Stimulated activated naive CD8-positive, alpha-beta T cell treated with anti-CD3 and anti-CD28 coated beads, Interleukin-15, amount 100 ng/mL, for 72 hours (primary cell): ENCODE results near the gene MKNK2.
"Not testable (repeated sequence)": the region's sequence is repeated elsewhere in the genome, so short reads cannot be mapped to it uniquely, and the experiment has no call there.

Experiments used
- ATAC-seq: fragments of 150-1000 bp; cut with Tn5 transposase; 2 replicates; pipeline ENCODE4 v1.10.0; 2021; ENCODE audit warnings: mild to moderate bottlenecking, moderate library complexity
- DNase-seq, 2 donors: peaks; one replicate each; pipeline ENCODE4 v3.0.0; 2021 to 2022
- H3K27ac Mint-ChIP-seq, 2 donors: one replicate each; pipeline ENCODE4 v1.8.0; 2022; ENCODE audit warnings: mild to moderate bottlenecking in 2 of 2, mixed read lengths in 2 of 2, moderate library complexity in 2 of 2
- H3K27me3 Mint-ChIP-seq: one replicate; pipeline ENCODE4 v1.8.0; 2022; ENCODE audit warnings: mixed read lengths
- H3K4me1 Mint-ChIP-seq: one replicate; pipeline ENCODE4 v1.8.0; 2022; ENCODE audit warnings: mild to moderate bottlenecking, mixed read lengths
- H3K4me3 Mint-ChIP-seq, 2 donors: one replicate each; pipeline ENCODE4 v1.8.0; 2022; ENCODE audit warnings: mild to moderate bottlenecking in 2 of 2, mixed read lengths in 2 of 2, moderate library complexity in 1 of 2
- H3K9me3 Mint-ChIP-seq, 2 donors: one replicate each; pipeline ENCODE4 v1.8.0; 2022; ENCODE audit warnings: mixed read lengths in 2 of 2

The MKNK2 gene

DNA sequence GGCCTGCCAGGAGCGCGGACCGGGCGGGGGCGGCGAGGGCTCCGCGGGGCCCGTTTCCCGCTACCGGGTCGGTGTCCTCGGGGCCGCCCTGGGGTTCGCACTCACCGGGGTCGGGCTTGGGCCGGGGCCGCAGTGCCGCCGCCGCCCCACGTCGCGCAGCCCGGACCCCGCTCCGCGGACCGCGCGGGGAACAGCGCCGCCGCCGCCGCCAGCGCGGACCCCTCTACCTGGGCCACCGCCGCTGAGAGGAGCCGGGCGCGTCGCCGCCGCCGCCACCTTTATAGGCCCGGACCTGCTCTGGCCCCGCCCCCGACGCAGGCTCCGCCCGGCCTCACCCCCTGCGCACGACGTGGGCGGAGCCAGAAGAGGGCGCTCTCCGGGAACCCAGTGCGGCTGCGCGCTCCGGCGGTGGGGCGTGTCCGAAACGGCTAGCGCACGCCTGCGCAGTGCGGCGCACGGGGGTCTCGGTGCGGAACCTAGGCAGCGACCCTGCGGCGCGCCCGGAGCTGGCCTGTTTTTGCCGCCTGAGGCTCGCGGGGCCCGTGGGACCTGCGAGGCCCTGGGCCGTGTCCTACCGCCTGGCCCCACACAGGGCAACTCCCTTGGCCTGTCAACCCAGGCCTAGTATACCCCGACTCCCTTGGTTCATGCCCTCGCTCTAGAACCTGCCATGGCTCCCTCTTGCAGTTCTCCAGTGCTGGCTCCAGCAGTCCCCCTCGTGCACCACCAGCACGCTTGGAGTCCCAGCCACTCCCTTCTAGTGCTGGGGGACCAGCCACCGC, at the start of gene MKNK2:
MKNK2 (minus strand) TSS at position 254 of the 782 bp plus-strand sequence. CDS start 393 bp downstream, outside the sequence.
- H3K27me3 Mint-ChIP-seq: no peaks in the 10 kb centered on the region
- no peaks in the 10 kb centered on the region for H3K9me3 Mint-ChIP-seq
- ATAC-seq: peak; percentile 81
- DNase-seq: peak; percentile 95 to 98
- peaks cover 86% of the 10 kb centered on the region for H3K4me1 Mint-ChIP-seq
- H3K27ac Mint-ChIP-seq: peak within 1 kb of the TSS; percentile 88 to 99
- peak within 1 kb of the TSS; percentile 89 to 92 for H3K4me3 Mint-ChIP-seq

DNA sequence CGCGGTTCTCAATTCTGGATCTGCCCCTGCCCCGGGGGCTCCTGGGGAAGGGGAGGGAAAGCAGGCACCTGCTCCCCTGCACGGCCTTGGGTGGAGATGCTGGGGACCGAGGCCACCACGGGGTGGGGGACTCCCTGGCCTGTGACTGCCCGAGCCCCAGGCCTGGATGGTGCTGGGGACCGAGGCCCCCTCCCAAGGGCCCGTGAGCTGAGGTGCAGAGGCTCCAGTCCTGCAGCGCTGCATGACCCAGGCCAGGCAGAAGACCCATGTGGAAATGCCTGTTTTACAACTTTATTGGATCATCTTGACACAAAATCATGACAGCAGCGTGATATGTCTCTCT, 49.6 kb upstream of the MKNK2 start:
- ATAC-seq (no peak), DNase-seq (no peak)
- peaks cover 36% of the 10 kb centered on the region for H3K4me1 Mint-ChIP-seq
- peaks cover 0 to 5% of the 10 kb centered on the region in 2 donors for H3K9me3 Mint-ChIP-seq
- H3K4me3 Mint-ChIP-seq: no peak overlapping the region
- peak overlapping the region in 1 of 2 donors; percentile 59 for H3K27ac Mint-ChIP-seq
- H3K27me3 Mint-ChIP-seq: no peaks in the 10 kb centered on the region

DNA sequence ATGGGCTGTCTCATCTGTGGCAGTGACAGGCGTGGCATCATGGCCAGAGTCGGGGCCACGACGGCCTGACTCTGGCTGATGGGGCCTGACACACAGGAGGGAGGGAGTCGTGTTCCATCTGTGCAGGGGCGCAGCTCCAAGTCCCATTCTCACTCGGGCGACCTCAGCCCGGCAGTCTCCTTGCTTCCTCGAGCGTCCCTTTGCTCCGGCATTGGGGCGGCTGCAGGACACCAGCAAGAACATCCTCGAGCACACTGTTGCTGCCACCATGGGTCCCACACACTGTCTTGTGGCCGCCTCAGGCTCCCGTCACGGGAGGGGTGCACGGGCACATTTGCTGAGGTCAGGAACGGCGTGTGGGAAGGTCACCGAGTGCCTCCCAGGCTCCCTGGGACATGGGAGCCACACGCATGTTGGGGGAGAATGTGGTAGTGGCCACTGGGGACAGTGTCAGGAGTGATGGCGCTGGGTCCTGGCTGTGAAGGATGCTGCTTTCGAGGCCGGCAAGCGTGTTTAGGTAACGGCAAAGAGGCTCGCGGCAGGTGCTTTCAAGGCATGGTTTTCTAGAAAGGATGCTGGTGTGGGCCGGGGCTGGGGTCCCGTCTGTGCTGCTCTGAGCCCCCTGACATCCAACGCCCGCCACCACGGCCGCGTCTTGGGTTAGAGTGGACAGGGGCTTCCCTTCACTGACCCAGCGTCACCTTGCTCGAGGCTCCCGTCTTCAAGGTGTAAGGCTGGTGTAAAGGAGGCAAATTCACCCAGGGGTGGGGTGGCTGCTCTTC, 49.1 kb upstream of the MKNK2 start:
- Mint-ChIP-seq H3K27me3 (no peaks in the 10 kb centered on the region), H3K4me3 (no peak overlapping the region), H3K9me3 (peaks cover 0 to 5% of the 10 kb centered on the region in 2 donors), H3K4me1 (peaks cover 42% of the 10 kb centered on the region), H3K27ac (peak overlapping the region in 1 of 2 donors; percentile 78)
- ATAC-seq: no peak
- DNase-seq: no peak

DNA sequence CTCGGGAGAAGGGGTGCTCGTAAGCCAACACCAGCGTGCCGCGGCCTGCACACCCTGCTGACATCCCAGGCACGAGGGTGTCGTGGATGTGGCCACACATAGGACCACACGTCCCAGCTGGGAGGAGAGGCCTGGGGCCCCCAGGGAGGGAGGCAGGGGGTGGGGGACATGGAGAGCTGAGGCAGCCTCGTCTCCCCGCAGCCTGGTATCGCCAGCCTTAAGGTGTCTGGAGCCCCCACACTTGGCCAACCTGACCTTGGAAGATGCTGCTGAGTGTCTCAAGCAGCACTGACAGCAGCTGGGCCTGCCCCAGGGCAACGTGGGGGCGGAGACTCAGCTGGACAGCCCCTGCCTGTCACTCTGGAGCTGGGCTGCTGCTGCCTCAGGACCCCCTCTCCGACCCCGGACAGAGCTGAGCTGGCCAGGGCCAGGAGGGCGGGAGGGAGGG, 48.0 kb upstream of the MKNK2 start:
- Mint-ChIP-seq H3K4me1 (peaks cover 50% of the 10 kb centered on the region), H3K4me3 (no peak overlapping the region), H3K9me3 (peaks cover 0 to 1% of the 10 kb centered on the region in 2 donors), H3K27me3 (no peaks in the 10 kb centered on the region), H3K27ac (no peak overlapping the region)
- ATAC-seq (no peak), DNase-seq (no peak)

DNA sequence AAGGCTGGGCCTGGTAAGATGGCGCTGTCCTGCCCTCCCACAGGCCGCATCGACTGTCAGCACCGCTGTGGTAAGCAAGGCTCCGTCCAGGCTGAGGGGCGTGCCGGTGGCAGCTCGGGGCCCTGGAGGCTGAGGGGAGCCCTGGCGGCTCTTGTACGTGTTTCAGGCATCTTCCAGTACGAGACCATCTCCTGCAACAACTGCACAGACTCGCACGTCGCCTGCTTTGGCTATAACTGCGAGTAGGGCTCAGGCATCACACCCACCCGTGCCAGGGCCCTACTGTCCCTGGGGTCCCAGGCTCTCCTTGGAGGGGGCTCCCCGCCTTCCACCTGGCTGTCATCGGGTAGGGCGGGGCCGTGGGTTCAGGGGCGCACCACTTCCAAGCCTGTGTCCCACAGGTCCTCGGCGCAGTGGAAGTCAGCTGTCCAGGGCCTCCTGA, 46.9 kb upstream of the MKNK2 start:
- Mint-ChIP-seq H3K4me3 (peak overlapping the region; percentile 83 to 89), H3K27ac (peak overlapping the region; percentile 31 to 89)
- no peak for ATAC-seq

DNA sequence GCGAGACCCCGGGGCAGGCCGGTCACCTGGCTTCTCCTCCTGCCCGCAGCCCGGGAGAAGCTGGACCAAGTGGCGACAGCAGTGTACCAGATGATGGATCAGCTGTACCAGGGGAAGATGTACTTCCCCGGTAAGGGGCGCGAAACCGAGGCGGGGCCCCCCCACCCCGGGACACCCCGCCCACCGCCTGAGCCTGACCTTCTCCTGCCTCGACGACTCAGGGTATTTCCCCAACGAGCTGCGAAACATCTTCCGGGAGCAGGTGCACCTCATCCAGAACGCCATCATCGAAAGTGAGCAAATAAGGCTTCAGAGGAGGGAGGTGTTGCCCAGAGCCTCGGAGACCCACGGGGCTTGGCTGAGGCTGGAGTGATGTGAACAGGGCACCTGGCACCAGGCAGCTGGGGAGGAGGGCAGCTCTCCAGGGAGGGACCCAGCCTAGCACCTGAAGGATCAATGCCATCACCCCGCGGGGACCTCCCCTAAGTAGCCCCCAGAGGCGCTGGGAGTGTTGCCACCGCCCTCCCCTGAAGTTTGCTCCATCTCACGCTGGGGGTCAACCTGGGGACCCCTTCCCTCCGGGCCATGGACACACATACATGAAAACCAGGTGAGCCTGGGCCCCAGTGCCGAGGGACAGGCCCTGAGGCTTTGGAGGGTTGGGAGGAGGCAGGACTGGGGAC, 46.3 kb upstream of the MKNK2 start:
- H3K9me3 Mint-ChIP-seq: no peaks in the 10 kb centered on the region
- no peaks in the 10 kb centered on the region for H3K27me3 Mint-ChIP-seq
- peaks cover 61% of the 10 kb centered on the region for H3K4me1 Mint-ChIP-seq
- DNase-seq (peak; percentile 50 to 77), ATAC-seq (peak; percentile 40)
- peak overlapping the region; percentile 63 to 86 for H3K27ac Mint-ChIP-seq
- peak overlapping the region; percentile 83 to 89 for H3K4me3 Mint-ChIP-seq

More for the DNA sequence above, 46.9 kb upstream of the MKNK2 start:
- H3K4me1 Mint-ChIP-seq: peaks cover 56% of the 10 kb centered on the region
- no peaks in the 10 kb centered on the region for H3K27me3 Mint-ChIP-seq
- DNase-seq: no peak
- no peaks in the 10 kb centered on the region for H3K9me3 Mint-ChIP-seq

DNA sequence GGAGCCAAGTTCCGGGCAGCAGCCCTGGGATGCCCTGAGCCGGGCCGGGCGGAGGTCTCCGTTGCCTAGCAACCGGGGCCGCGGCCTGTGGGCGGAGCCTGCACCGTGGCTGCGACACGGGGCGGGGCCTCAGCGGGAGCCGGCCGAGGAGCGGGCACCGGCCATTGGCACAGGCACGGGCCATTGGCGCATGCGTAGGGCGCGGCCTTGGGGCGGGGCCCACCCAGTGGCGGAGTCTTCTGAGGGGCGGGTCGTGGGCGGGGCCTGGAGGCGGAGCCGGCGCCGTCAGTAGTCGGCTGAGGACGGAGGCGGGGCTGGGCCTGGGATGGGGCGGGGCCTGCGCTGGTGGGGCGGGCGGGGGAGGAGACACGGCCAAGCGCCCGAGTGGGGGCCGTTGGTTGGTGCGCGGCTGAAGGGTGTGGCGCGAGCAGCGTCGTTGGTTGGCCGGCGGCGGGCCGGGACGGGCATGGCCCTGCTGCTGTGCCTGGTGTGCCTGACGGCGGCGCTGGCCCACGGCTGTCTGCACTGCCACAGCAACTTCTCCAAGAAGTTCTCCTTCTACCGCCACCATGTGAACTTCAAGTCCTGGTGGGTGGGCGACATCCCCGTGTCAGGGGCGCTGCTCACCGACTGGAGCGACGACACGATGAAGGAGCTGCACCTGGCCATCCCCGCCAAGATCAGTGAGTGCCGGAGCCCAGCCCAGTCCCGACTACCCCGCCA, 45.6 kb upstream of the MKNK2 start, which contains the start of gene IZUMO4:
IZUMO4 (plus strand) TSS at position 436 of the 723 bp plus-strand sequence; CDS start at position 467, 31 bp downstream.
- peak; percentile 90 for ATAC-seq

DNA sequence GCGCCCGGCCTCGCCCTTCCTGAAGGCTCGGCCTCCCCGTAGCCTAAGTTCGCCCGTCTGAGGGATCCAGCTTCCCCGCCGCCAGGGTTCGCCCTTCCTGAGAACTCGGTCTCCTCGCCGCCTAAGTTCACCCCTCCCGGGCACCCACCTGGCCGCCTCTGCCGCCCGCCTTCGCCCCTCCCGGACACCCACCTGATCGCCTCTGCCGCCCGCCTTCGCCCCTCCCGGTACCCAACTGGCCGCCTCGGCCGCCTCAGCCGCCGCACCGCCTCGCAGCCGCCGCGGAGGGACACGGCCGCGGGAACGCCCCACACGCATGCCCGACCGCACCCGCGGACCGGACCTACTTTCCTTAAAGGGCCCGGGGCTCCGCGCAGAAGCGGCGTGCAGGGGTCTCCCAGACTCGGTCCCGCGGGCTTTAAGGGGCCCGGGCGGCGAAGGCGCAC, 45.0 kb upstream of the MKNK2 start, which contains the start of gene MOB3A:
MOB3A (minus strand) TSS at position 293 of the 446 bp plus-strand sequence. CDS start 17,766 bp downstream, outside the sequence.
- no peaks in the 10 kb centered on the region for H3K27me3 Mint-ChIP-seq
- peaks cover 69% of the 10 kb centered on the region for H3K4me1 Mint-ChIP-seq
- H3K27ac Mint-ChIP-seq: peak within 1 kb of the TSS; percentile 86 to 96
- ATAC-seq (peak; percentile 72), DNase-seq (no peak)
- peak within 1 kb of the TSS; percentile 99 to 100 for H3K4me3 Mint-ChIP-seq
- H3K9me3 Mint-ChIP-seq: no peaks in the 10 kb centered on the region

More for the DNA sequence above, 45.6 kb upstream of the MKNK2 start, which contains the start of gene IZUMO4:
- DNase-seq: peak; percentile 99 to 100
- Mint-ChIP-seq H3K9me3 (no peaks in the 10 kb centered on the region), H3K27ac (peak within 1 kb of the TSS; percentile 86 to 96), H3K27me3 (no peaks in the 10 kb centered on the region), H3K4me3 (peak within 1 kb of the TSS; percentile 99 to 100), H3K4me1 (peaks cover 64% of the 10 kb centered on the region)

DNA sequence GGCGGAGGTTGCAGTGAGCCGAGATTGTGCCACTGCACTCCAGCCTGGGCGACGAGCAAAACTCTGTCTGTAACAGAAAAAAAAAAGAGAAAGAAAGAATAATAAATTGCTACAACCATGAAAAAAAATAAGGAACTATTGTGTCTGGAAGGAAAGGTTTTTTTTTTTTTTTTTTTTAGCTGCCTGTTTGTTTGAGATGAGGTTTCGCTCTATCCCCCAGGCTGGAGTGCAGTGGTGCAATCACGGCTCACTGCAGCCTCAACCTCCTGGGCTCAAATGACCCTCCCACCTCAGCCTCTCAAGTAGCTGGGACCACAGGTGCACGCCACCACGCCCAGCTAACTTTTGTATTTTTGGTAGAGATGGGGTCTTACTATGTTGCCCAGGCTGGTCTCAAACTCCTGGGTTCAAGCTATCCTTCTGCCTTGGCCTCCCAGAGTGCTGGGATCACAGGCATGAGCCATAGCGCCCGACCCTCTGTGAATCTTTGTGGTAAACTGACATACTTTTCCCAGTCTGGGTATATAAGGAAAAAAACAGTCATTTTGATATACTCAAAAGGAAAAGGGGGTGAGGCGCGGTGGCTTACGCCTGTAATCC, 41.0 kb upstream of the MKNK2 start:
- peaks cover 90% of the 10 kb centered on the region for H3K4me1 Mint-ChIP-seq
- not testable (repeated sequence) for H3K9me3 Mint-ChIP-seq, DNase-seq, H3K27ac Mint-ChIP-seq, H3K27me3 Mint-ChIP-seq, ATAC-seq, H3K4me3 Mint-ChIP-seq

DNA sequence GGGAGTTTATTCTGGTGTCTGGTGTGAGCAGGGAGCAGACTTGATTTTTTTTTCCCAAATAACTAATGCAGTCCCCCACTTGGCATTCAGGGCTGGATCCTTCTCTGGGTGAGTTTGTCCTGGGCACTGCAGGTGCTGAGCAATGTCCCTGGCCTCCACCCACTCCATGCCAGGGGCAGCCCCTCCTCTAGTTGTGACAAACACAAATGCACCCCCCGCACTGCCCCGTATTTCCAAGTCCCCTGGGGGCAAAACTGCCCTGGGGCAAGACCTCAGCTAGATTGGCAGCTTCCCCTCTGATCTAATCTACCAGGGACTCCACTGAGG, 38.6 kb upstream of the MKNK2 start:
- H3K27me3 Mint-ChIP-seq: no peaks in the 10 kb centered on the region
- H3K9me3 Mint-ChIP-seq: no peaks in the 10 kb centered on the region
- H3K4me3 Mint-ChIP-seq: peak overlapping the region; percentile 74 to 77
- peak overlapping the region; percentile 66 to 70 for H3K27ac Mint-ChIP-seq
- ATAC-seq (no peak), DNase-seq (no peak)
- H3K4me1 Mint-ChIP-seq: peaks cover 95% of the 10 kb centered on the region

DNA sequence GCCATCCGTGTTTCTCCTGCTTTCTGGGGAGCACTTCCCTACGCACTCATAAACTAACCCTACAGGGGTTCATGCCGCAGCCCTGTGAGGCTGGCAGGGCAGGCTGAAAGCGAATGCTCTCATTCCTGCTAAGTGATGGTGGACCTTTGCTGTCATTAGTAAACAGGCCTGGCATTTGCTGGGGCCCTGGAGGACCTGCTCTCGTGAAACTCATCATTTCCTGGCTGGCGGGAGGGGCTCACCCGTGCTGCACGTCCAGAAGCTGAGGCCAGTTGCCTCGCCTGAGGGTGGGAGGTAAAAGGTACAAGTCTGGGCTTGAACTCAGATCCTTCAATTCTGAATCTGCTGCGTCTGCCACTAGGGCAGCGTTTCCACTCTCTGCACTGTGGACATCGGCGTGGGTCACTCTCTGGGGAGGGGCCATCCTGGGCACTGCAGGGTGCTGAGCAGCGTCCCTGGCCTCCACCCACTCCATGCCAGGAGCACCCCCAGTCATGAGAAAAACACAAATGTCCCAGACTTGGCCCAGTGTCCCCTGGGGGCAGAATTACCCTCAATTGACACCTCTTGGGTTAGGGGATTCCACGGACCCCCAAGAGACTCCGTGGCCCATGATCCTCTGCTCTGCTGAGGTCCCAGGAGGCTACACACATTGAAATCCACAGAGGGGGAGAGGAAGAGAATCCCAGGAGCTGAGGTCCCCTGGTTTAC, 38.1 kb upstream of the MKNK2 start:
- peaks cover 90% of the 10 kb centered on the region for H3K4me1 Mint-ChIP-seq
- peak overlapping the region in 1 of 2 donors; percentile 74 for H3K27ac Mint-ChIP-seq
- no peaks in the 10 kb centered on the region for H3K27me3 Mint-ChIP-seq
- H3K9me3 Mint-ChIP-seq: no peaks in the 10 kb centered on the region
- ATAC-seq (no peak), DNase-seq (peak in 1 of 2 donors; percentile 56)
- H3K4me3 Mint-ChIP-seq: peak overlapping the region; percentile 74 to 77

DNA sequence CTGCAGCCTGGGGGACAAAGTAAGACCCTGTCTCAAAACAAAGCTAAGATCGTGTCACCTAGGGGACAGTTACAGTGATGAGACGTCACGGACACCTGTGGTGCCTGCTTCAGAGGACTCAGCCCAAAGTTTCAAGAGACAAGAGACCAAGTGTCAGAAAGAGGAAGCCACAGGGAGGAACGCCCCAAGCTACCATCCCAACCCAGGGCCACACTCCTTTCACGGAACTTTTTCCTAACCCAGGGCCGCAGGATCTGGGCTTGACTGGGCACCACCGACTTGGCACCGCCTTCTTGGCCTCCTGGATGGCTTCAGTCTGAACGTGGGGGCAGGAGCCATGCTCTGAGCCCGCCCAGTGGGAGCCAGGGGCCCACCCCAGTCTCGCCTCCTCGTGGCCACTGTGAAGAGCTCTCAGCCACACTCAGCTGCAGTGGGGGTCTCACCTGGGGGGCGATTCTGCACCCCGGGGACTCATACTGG, 36.6 kb upstream of the MKNK2 start:
- DNase-seq: peak; percentile 32 to 40

DNA sequence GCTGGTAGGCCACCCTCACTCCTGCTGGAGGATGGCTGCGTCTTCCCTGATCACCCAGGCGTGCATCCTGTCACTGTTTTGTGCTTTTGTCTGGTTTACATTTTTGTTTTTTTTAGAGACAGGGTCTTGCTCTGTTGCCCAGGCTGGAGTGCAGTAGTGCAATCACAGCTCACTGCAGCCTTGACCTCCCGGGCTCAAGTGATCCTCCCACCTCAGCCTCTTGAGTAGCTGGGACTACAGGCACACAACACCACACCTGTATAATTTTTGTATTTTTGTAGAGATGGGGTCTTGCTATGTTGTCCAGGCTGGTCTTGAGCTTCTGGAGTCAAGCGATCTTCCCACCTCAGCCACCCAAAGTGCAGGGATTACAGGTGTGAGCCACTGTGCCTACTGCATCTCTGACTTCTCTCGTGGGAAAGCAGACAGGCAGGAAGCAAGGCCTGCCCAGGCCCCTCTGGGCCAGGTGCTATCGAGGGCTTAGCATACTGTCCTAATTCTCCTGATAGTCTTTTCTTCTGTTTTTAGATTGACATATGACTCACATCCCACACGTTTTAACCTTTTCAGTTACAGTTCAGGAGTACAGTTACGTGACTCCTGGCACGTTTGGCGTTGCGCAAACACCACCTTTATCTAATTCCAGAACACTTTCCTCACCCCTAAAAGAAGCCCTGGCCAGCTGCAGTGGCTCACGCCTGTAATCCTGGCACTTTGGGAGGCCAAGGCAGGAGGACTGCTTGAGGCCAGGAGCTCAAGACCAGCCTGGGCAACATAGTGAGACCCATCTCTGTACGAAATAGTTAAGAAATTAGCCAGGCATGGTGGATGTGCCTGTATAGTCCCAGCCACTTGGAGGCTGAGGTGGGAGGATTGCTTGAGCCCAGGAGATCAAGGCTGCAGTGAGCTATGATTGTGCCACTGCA, 35.9 kb upstream of the MKNK2 start:
- H3K4me3 Mint-ChIP-seq: peak overlapping the region; percentile 52 to 80
- ATAC-seq: peak; percentile 10
- not testable (repeated sequence) for H3K27me3 Mint-ChIP-seq, H3K9me3 Mint-ChIP-seq
- DNase-seq: peak; percentile 41 to 42
- peaks cover 87% of the 10 kb centered on the region for H3K4me1 Mint-ChIP-seq
- H3K27ac Mint-ChIP-seq: peak overlapping the region; percentile 66 to 93

More for the DNA sequence above, 36.6 kb upstream of the MKNK2 start:
- Mint-ChIP-seq H3K4me3 (peak overlapping the region; percentile 52 to 80), H3K27ac (peak overlapping the region in 1 of 2 donors; percentile 93), H3K9me3 (no peaks in the 10 kb centered on the region), H3K4me1 (peaks cover 87% of the 10 kb centered on the region), H3K27me3 (no peaks in the 10 kb centered on the region)
- no peak for ATAC-seq
